Endodermal cell (in vitro differentiated cells): ENCODE results near the gene ACO2. TPM values are rescaled to one million over a fixed set of nuclear protein-coding genes. Genes with fewer than 3 reads are reported as not detected.

Experiments
- DNase-seq: peaks from one replicate; pipeline ENCODE4 v3.0.0-alpha.2; 2017
- H3K27ac ChIP-seq: 2 replicates; pipeline ENCODE4 v1.5.1; 2013; ENCODE audit warnings: mild to moderate bottlenecking, low read depth, low read length, moderate library complexity
- H3K27me3 ChIP-seq: 2 replicates; pipeline ENCODE4 v1.6.1; 2013; ENCODE audit warnings: mild to moderate bottlenecking, low read length, moderate library complexity; ENCODE audit not compliant: insufficient read depth, control insufficient read depth, poor library complexity, severe bottlenecking
- H3K36me3 ChIP-seq: 2 replicates; pipeline ENCODE4 v1.7.0; 2013; ENCODE audit warnings: mild to moderate bottlenecking, low read length, moderate library complexity; ENCODE audit not compliant: control insufficient read depth, insufficient read depth
- H3K4me1 ChIP-seq: one replicate; pipeline ENCODE4 v1.7.0; 2013; ENCODE audit warnings: low read length; ENCODE audit not compliant: control insufficient read depth, insufficient read depth
- H3K4me3 ChIP-seq: 2 replicates; pipeline ENCODE4 v1.5.1; 2013; ENCODE audit warnings: mild to moderate bottlenecking, low read length, moderate library complexity
- H3K9ac ChIP-seq: 2 replicates; pipeline ENCODE4 v1.6.1; 2013; ENCODE audit warnings: mild to moderate bottlenecking, low read length, moderate library complexity; ENCODE audit not compliant: poor library complexity, severe bottlenecking; ENCODE audit errors: extremely low read depth
- H3K9me3 ChIP-seq: 2 replicates; pipeline ENCODE4 v1.6.1; 2013; ENCODE audit warnings: mild to moderate bottlenecking, low read length, moderate library complexity; ENCODE audit not compliant: control insufficient read depth
- H3K27ac Mint-ChIP-seq: 2 replicates; pipeline ENCODE4 v1.8.0; 2020; ENCODE audit warnings: mixed read lengths
- H3K27me3 Mint-ChIP-seq: 2 replicates; pipeline ENCODE4 v1.8.0; 2021; ENCODE audit warnings: mild to moderate bottlenecking, mixed read lengths; ENCODE audit not compliant: insufficient read depth
- H3K36me3 Mint-ChIP-seq: 2 replicates; pipeline ENCODE4 v1.8.0; 2020; ENCODE audit warnings: low read depth, mixed read lengths
- H3K4me1 Mint-ChIP-seq: 2 replicates; pipeline ENCODE4 v1.8.0; 2020; ENCODE audit warnings: mixed read lengths
- H3K4me3 Mint-ChIP-seq: 2 replicates; pipeline ENCODE4 v1.8.0; 2020; ENCODE audit warnings: mild to moderate bottlenecking, moderate library complexity, mixed read lengths
- H3K9me3 Mint-ChIP-seq: 2 replicates; pipeline ENCODE4 v1.8.0; 2020; ENCODE audit warnings: mild to moderate bottlenecking, mixed read lengths
- WGBS, 2 experiments: methylation state at CpG; one replicate each; pipeline versions ENCODE4 v1.1.5 to v1.1.7; 2013; ENCODE audit warnings: missing lambda C conversion rate in 2 of 2, mixed read lengths in 1 of 2; ENCODE audit not compliant: insufficient coverage in 1 of 2, insufficient read length in 1 of 2; 5-methylcytosine and 5-hydroxymethylcytosine counted together
- total RNA-seq, 2 donors: library from RNA; stranded (reverse); fragmentation: NEBNext Ultra II Directional in 1 of 2; extraction: Animal tissue kit (Norgen Biotek cat#: 25700) in 1 of 2; gene quantifications; 2 replicates in 1 of 2; 3 replicates in 1 of 2; pipeline ENCODE4 v1.2.1, GENCODE V29; 2021
- TF ChIP-seq, protein P1 (sequence below): fragments of 200-600 bp; sonication (generic); conservative IDR thresholded peaks from 2 replicates; pipeline ENCODE4 v1.5.0; 2021; ENCODE audit warnings: antibody characterized with exemption, mild to moderate bottlenecking

The ACO2 gene
- total RNA-seq, 2 donors from 2014 or later: 69.0 to 82.3 TPM

DNA sequence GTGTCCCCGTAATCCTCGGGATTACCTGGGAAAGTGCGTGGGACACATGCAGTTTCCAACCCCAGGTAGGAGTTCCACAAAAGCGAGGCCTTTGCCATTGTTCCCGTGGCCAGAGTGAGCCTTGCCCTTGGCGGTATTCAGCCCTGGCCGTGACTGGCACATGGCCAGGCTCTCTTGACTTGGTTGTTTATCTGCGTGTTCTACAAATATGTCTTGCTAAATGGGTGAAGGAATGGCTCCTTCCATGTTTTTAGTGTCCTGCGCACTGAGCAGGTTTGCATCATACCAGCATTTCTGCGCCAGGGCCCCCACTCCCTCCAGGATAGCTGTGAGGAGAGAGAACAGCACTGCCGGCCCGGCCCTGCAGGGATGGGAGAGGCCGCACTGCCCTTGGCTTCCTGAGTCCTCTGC is 55.3 kb downstream of the ACO2 start:
- H3K27me3 Mint-ChIP-seq: no peaks in the 10 kb centered on the region
- Histone ChIP-seq H3K9ac (no peak overlapping the region), H3K36me3 (peaks cover 58% of the 10 kb centered on the region), H3K27me3 (no peaks in the 10 kb centered on the region), H3K9me3 (no peaks in the 10 kb centered on the region), H3K27ac (no peak overlapping the region), H3K4me1 (no peaks in the 10 kb centered on the region), H3K4me3 (no peak overlapping the region)
- TF ChIP-seq, protein P1, sequence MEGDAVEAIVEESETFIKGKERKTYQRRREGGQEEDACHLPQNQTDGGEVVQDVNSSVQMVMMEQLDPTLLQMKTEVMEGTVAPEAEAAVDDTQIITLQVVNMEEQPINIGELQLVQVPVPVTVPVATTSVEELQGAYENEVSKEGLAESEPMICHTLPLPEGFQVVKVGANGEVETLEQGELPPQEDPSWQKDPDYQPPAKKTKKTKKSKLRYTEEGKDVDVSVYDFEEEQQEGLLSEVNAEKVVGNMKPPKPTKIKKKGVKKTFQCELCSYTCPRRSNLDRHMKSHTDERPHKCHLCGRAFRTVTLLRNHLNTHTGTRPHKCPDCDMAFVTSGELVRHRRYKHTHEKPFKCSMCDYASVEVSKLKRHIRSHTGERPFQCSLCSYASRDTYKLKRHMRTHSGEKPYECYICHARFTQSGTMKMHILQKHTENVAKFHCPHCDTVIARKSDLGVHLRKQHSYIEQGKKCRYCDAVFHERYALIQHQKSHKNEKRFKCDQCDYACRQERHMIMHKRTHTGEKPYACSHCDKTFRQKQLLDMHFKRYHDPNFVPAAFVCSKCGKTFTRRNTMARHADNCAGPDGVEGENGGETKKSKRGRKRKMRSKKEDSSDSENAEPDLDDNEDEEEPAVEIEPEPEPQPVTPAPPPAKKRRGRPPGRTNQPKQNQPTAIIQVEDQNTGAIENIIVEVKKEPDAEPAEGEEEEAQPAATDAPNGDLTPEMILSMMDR: no peak
- peak overlapping the region; percentile 77 for H3K27ac Mint-ChIP-seq
- peaks cover 2% of the 10 kb centered on the region for H3K4me1 Mint-ChIP-seq
- H3K36me3 Mint-ChIP-seq: peaks cover 45% of the 10 kb centered on the region
- DNase-seq: no peak
- WGBS, 2 experiments: 93 to 94% methylated on average over 11 to 13 of the region's 13 CpGs
- H3K9me3 Mint-ChIP-seq: no peaks in the 10 kb centered on the region
- no peak overlapping the region for H3K4me3 Mint-ChIP-seq

DNA sequence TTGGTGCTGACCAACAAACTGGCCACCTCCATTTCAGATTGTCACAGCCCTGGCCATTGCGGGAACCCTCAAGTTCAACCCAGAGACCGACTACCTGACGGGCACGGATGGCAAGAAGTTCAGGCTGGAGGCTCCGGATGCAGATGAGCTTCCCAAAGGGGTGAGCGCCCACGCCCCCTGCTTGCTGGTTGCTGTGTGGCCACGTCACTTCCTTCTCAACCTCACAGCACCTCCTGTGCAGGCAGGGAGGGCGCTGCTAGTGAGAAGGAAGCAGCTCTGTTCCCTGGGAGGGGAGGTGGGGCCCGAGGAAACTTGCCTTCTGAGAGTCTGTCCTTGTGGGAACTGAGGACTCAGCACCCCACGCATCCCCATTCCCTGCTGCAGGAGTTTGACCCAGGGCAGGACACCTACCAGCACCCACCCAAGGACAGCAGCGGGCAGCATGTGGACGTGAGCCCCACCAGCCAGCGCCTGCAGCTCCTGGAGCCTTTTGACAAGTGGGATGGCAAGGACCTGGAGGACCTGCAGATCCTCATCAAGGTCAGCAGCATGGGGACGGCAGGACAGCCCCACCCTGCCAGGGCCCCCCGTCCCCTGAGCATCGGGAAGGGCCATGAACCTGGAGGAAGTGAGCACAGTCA is 56.0 kb downstream of the ACO2 start:
- Histone ChIP-seq H3K9me3 (no peaks in the 10 kb centered on the region), H3K27me3 (no peaks in the 10 kb centered on the region), H3K9ac (no peak overlapping the region), H3K4me3 (no peak overlapping the region), H3K4me1 (no peaks in the 10 kb centered on the region), H3K36me3 (peaks cover 57% of the 10 kb centered on the region), H3K27ac (no peak overlapping the region)
- H3K4me3 Mint-ChIP-seq: no peak overlapping the region
- peak; percentile 72 for DNase-seq
- H3K9me3 Mint-ChIP-seq: no peaks in the 10 kb centered on the region
- H3K36me3 Mint-ChIP-seq: peaks cover 47% of the 10 kb centered on the region
- peak overlapping the region; percentile 77 for H3K27ac Mint-ChIP-seq
- TF ChIP-seq, protein P1: peak; percentile 27
- no peaks in the 10 kb centered on the region for H3K27me3 Mint-ChIP-seq
- 94 to 100% methylated on average over 9 to 17 of the region's 17 CpGs for WGBS, 2 experiments
- H3K4me1 Mint-ChIP-seq: peaks cover 2% of the 10 kb centered on the region

DNA sequence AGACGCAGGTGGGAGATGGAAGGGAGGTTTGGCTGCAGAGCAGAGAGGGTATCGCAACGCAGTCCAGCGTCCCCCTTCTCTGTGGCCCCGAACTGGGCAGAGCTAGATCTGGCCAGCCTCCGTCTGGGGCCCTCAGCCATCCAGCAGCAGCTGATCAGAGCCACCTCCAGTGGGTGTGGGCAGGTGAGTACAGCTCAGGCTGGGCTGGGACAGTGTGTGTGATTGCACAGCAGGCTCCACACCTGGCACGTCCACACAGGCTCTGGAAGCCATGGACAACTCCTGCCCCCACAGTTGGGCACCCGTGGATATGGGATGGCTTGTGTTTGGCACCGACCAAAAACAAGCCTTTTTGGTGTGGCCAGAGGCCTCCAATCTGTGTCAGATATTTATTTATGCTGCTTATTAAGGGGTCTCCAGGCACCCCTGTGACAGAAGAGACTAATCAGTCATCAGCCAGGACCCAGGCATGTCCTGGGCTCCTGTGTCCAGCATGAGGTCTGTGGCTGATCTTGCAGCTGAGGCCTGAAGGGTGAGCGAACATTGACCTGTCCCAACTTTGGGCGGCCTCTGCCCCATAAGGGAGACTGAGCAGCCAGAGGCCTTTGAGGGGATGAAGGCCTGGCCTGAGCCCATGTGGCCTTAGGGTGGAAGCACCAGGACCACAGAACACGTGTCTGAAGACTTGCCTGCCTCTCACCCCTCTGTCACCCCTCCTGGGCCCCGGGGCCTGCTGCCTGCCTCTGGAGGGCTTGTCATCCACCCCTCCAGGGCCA is 56.7 kb downstream of the ACO2 start:
- no peaks in the 10 kb centered on the region for H3K4me1 ChIP-seq
- no peak overlapping the region for H3K9ac ChIP-seq
- no peaks in the 10 kb centered on the region for H3K9me3 ChIP-seq
- Mint-ChIP-seq H3K36me3 (peaks cover 54% of the 10 kb centered on the region), H3K4me3 (no peak overlapping the region), H3K4me1 (peaks cover 2% of the 10 kb centered on the region), H3K9me3 (no peaks in the 10 kb centered on the region), H3K27ac (peak overlapping the region; percentile 58), H3K27me3 (no peaks in the 10 kb centered on the region)
- H3K4me3 ChIP-seq: no peak overlapping the region
- H3K36me3 ChIP-seq: peaks cover 53% of the 10 kb centered on the region
- DNase-seq: peak; percentile 49
- WGBS, 2 experiments: 93 to 94% methylated on average over 12 to 13 of the region's 13 CpGs
- no peak overlapping the region for H3K27ac ChIP-seq
- no peaks in the 10 kb centered on the region for H3K27me3 ChIP-seq
- TF ChIP-seq, protein P1: no peak
